GM18508 (cell line): Measurements from ENCODE around the gene UBE2E2.

Experiments
- ATAC-seq: cut with Tn5 transposase; IDR thresholded peaks from one replicate; pipeline ENCODE4 v1.9.1; 2021; ENCODE audit warnings: moderate number of reproducible peaks; ENCODE audit not compliant: insufficient read depth, unreplicated experiment

The UBE2E2 gene

GRCh38 chr3:23192816-23193215, 10.3 kb upstream of the UBE2E2 start:
- no peak for ATAC-seq

- no peak for ATAC-seq
These were observed 9.3 kb upstream of the UBE2E2 start for GRCh38 chr3:23193831-23194230.

GRCh38 chr3:23198801-23199200, 4.3 kb upstream of the UBE2E2 start:
- ATAC-seq = no peak

GRCh38 chr3:23199649-23200048, 3.5 kb upstream of the UBE2E2 start:
- no peak for ATAC-seq

GRCh38 chr3:23201154-23201838, 1.8 kb upstream of the UBE2E2 start:
- ATAC-seq = no peak

GRCh38 chr3:23202203-23202920, 765 bp upstream of the UBE2E2 start:
- ATAC-seq = no peak

GRCh38 chr3:23203708-23204330, 692 bp downstream of the UBE2E2 start:
- no peak for ATAC-seq

GRCh38 chr3:23206366-23206765, 3.2 kb downstream of the UBE2E2 start:
- ATAC-seq = no peak

- ATAC-seq = no peak
These were observed 6.0 kb downstream of the UBE2E2 start for GRCh38 chr3:23209103-23209502.

GRCh38 chr3:23209747-23210487, 6.8 kb downstream of the UBE2E2 start:
- ATAC-seq = no peak

- no peak for ATAC-seq
These were observed 10.7 kb downstream of the UBE2E2 start for GRCh38 chr3:23213813-23214212.

GRCh38 chr3:23217872-23218554, 14.9 kb downstream of the UBE2E2 start:
- ATAC-seq = no peak

- ATAC-seq = peak; percentile 42
These were observed 16.0 kb downstream of the UBE2E2 start for GRCh38 chr3:23219117-23219516.

GRCh38 chr3:23219552-23219951, 16.4 kb downstream of the UBE2E2 start:
- peak; percentile 24 for ATAC-seq

- ATAC-seq = no peak
These were observed 18.0 kb downstream of the UBE2E2 start for GRCh38 chr3:23221136-23221535.

- no peak for ATAC-seq
These were observed 28.9 kb downstream of the UBE2E2 start for GRCh38 chr3:23232016-23232415.

- ATAC-seq = no peak
These were observed 29.7 kb downstream of the UBE2E2 start for GRCh38 chr3:23232854-23233253.

GRCh38 chr3:23235264-23235663, 32.1 kb downstream of the UBE2E2 start:
- ATAC-seq = no peak

- ATAC-seq = no peak
These were observed 33.8 kb downstream of the UBE2E2 start for GRCh38 chr3:23236890-23237289.

- ATAC-seq = no peak
These were observed 35.0 kb downstream of the UBE2E2 start for GRCh38 chr3:23238156-23238555.
